ENCODE data around the gene NCOA3. TPM values are rescaled to one million over a fixed set of nuclear protein-coding genes. Genes with fewer than 3 reads are reported as not detected.

NCOA3 gene
- total RNA-seq, 2 donors from 2014 or later = 55.4 to 58.2 TPM

- DNase-seq = no peak
- Mint-ChIP-seq H3K27ac (no peak overlapping the region), H3K4me3 (no peak overlapping the region), H3K36me3 (ENCODE audit: low read depth) (no peaks in the 10 kb centered on the region), H3K4me1 (peaks cover 4% of the 10 kb centered on the region), H3K27me3 (peaks cover 4% of the 10 kb centered on the region)
- ATAC-seq = no peak
- no peaks in the 10 kb centered on the region for H3K9me3 ChIP-seq (ENCODE audit: control insufficient read depth, low read length, poor library complexity, severe bottlenecking)
Observed at GRCh38 chr20:47673671-47673955, 171.9 kb downstream of the NCOA3 start.

- DNase-seq = no peak
- ATAC-seq = no peak
- Mint-ChIP-seq H3K27ac (no peak overlapping the region), H3K27me3 (peaks cover under 1% of the 10 kb centered on the region), H3K4me3 (no peak overlapping the region), H3K36me3 (ENCODE audit: low read depth) (no peaks in the 10 kb centered on the region), H3K4me1 (peaks cover 2% of the 10 kb centered on the region)
- H3K9me3 ChIP-seq (ENCODE audit: control insufficient read depth, low read length, poor library complexity, severe bottlenecking) = no peaks in the 10 kb centered on the region
Observed at GRCh38 chr20:47674145-47674544, 172.5 kb downstream of the NCOA3 start.

DNA sequence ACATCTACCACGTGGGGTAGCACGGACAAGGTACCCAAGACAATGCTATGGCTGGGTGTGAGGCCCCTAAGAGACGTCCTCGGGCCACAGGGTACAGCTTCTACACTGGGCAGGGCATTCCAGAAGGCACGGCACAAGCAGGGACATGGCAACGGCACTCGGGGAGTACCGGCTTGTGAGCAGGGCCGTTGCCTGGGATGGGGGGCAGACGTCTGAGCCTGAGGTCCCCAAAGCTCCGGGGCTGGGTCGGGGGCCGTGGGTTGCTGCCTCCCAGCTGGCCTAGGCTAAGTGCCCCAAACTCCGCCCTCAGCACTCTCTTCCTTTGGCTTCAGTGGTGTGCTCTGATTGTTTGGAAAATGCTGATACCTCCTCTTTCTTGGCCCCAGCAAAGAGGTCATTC, 173.0 kb downstream of the NCOA3 start:
- H3K27ac Mint-ChIP-seq = no peak overlapping the region
- H3K4me3 Mint-ChIP-seq = no peak overlapping the region
- no peak for ATAC-seq
- no peaks in the 10 kb centered on the region for H3K36me3 Mint-ChIP-seq (ENCODE audit: low read depth)
- H3K4me1 Mint-ChIP-seq = peaks cover 3% of the 10 kb centered on the region
- H3K27me3 Mint-ChIP-seq = no peaks in the 10 kb centered on the region
- H3K9me3 ChIP-seq (ENCODE audit: control insufficient read depth, low read length, poor library complexity, severe bottlenecking) = no peaks in the 10 kb centered on the region
- DNase-seq = no peak

DNA sequence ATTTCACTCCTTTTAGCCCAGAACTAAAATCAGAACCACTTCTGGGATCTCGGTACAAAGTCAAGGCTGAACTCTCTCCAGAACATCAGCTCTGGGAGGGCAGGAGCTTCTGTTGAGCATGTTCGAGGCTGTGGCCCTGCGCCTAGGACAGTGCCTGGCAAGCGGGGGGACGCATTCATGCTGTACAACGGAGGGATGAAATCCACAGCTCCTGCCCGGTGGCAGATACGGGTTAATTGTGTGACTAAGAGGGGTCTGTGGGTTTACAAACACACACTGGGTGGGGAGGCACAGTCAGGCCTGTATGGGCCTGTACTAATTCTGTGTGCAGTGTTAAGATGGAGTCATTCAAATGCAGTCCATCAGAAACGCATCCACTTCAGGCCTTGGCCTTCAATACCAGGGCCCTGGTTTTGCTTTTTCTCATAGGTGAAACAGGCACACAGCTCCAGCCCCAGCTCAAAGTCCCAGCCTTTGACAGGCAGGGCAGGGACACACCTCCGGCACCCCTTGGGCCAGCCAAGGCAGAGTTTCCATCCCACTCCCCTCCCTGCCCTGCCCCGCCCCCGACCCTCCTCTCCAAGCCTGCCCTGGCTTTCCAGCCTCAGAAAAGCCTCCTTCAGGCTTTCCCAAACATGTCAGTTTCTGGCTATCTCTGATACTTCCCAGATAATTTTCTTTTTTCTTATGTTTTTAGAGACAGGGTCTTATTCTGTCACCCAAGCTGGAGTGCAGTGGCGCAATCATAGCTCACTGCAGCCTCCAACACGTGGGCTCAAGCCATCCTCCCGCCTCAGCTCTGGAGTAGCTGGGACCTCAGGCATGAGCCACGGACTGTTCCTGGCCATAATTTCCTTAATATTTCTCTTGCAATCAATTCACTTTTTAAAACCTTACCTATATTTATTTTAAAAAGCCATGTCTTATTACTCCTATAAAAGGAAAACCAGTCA, 173.8 kb downstream of the NCOA3 start:
- Mint-ChIP-seq H3K4me3 (no peak overlapping the region), H3K4me1 (peaks cover 3% of the 10 kb centered on the region), H3K27me3 (no peaks in the 10 kb centered on the region), H3K36me3 (ENCODE audit: low read depth) (no peaks in the 10 kb centered on the region), H3K27ac (no peak overlapping the region)
- H3K9me3 ChIP-seq (ENCODE audit: control insufficient read depth, low read length, poor library complexity, severe bottlenecking) = no peaks in the 10 kb centered on the region
- DNase-seq (no peak), ATAC-seq (no peak)

DNA sequence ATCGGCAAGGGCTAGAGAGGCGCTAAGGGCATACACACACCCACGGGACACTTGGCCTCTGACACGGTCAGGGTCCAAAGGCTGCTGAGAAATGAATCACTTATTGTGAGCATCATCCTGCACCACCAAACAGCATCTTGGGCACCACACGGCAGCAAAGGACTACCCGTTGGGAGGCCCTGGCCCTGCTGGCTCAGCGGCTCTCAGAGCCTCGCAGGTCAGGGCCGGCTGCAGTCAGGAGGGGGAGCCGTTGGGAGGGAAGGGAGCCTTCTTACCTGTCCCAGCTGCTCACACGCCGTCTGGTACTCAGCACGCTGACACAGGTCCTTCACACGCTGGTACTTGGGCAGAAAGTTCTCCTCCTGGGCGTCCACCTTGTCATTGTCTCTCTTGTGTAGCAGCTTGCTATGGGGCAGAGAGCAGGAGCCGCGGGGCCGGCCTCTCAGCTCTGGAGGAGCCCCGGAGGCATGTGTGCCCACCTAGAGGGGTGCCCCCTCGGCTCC, 174.6 kb downstream of the NCOA3 start:
- H3K4me3 Mint-ChIP-seq = no peak overlapping the region
- peaks cover 3% of the 10 kb centered on the region for H3K4me1 Mint-ChIP-seq
- ATAC-seq (no peak), DNase-seq (no peak)
- H3K27me3 Mint-ChIP-seq = no peaks in the 10 kb centered on the region
- no peaks in the 10 kb centered on the region for H3K36me3 Mint-ChIP-seq (ENCODE audit: low read depth)
- H3K9me3 ChIP-seq (ENCODE audit: control insufficient read depth, low read length, poor library complexity, severe bottlenecking) = no peaks in the 10 kb centered on the region
- no peak overlapping the region for H3K27ac Mint-ChIP-seq

- Mint-ChIP-seq H3K4me3 (no peak overlapping the region), H3K27me3 (no peaks in the 10 kb centered on the region), H3K27ac (no peak overlapping the region), H3K4me1 (peaks cover 3% of the 10 kb centered on the region), H3K36me3 (ENCODE audit: low read depth) (no peaks in the 10 kb centered on the region)
- DNase-seq (no peak), ATAC-seq (no peak)
- H3K9me3 ChIP-seq (ENCODE audit: control insufficient read depth, low read length, poor library complexity, severe bottlenecking) = no peaks in the 10 kb centered on the region
Observed at GRCh38 chr20:47676912-47677634, 175.4 kb downstream of the NCOA3 start.

DNA sequence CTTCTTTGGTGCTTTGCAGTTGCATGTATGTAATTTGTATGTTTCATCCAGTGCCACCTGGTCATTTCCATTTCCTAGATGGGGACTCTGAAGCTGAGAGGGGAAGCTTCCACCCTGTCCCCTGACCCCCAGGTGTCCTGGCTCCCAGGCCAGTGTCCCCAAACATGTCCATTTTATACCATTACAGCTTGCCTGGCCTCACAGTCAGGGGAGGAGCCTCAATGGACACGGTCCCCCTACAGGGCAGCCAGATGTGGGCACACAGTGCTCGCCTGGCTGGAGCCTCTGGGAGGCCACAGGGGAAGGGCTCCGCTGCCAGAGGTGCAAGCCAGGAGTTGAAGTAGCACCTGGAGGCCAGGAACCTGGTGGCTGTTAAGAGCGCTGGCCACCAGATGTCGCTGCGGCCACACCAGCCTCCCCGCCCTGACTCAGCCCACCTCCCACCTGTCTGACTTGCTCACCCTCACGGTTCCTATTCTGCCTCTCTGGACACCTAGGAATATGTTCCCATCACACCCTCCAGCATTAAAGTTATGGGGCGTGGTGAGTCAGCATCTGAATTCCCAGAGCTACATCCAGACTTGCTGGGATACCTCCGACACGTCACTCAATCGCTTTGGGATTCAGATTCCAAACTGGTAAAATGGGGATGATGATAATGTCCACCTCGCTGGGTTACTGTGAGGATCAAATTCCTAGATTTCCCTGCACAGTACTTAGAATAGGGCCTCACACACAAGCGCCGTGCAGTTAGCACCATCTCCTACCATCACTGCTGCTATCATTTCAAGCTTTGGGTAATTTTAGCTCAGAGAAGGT, 176.2 kb downstream of the NCOA3 start:
- peak; percentile 23 to 37 (median 25) for DNase-seq
- Mint-ChIP-seq H3K27me3 (no peaks in the 10 kb centered on the region), H3K4me1 (peaks cover 3% of the 10 kb centered on the region), H3K36me3 (ENCODE audit: low read depth) (no peaks in the 10 kb centered on the region), H3K27ac (no peak overlapping the region), H3K4me3 (no peak overlapping the region)
- ATAC-seq = peak; percentile 76
- no peaks in the 10 kb centered on the region for H3K9me3 ChIP-seq (ENCODE audit: control insufficient read depth, low read length, poor library complexity, severe bottlenecking)

- H3K9me3 ChIP-seq (ENCODE audit: control insufficient read depth, low read length, poor library complexity, severe bottlenecking) = no peaks in the 10 kb centered on the region
- peaks cover 3% of the 10 kb centered on the region for H3K4me1 Mint-ChIP-seq
- ATAC-seq (no peak), DNase-seq (no peak)
- H3K4me3 Mint-ChIP-seq = no peak overlapping the region
- H3K27me3 Mint-ChIP-seq = no peaks in the 10 kb centered on the region
- no peak overlapping the region for H3K27ac Mint-ChIP-seq
- H3K36me3 Mint-ChIP-seq (ENCODE audit: low read depth) = no peaks in the 10 kb centered on the region
Observed at GRCh38 chr20:47678536-47678935, 176.8 kb downstream of the NCOA3 start.

DNA sequence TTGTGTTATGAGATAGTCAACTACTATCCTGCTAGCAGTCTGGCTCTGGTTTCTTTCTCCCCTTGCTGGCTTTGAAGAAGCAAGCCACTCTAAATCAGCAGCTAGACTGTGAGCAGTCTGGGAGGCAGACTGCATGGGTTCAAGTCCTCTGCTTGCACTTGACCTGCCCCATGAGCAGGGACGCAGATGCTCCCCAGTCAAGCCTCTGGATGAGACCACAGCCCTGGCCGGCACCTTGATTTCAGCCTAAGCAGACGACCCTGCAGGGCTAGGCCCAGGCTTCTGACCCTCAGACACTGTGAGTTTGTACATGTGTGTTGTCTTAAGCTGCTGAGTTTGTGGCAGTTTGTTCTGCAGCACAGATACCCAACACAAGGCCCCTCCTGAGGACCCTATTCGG, 177.8 kb downstream of the NCOA3 start:
- Mint-ChIP-seq H3K27me3 (no peaks in the 10 kb centered on the region), H3K4me3 (no peak overlapping the region), H3K4me1 (peaks cover 3% of the 10 kb centered on the region), H3K36me3 (ENCODE audit: low read depth) (no peaks in the 10 kb centered on the region), H3K27ac (peak overlapping the region; percentile 83)
- no peak for DNase-seq
- no peaks in the 10 kb centered on the region for H3K9me3 ChIP-seq (ENCODE audit: control insufficient read depth, low read length, poor library complexity, severe bottlenecking)
- ATAC-seq = no peak

- H3K9me3 ChIP-seq (ENCODE audit: control insufficient read depth, low read length, poor library complexity, severe bottlenecking) = no peaks in the 10 kb centered on the region
- no peak overlapping the region for H3K27ac Mint-ChIP-seq
- H3K27me3 Mint-ChIP-seq = no peaks in the 10 kb centered on the region
- H3K4me3 Mint-ChIP-seq = no peak overlapping the region
- H3K4me1 Mint-ChIP-seq = peaks cover 3% of the 10 kb centered on the region
- ATAC-seq = no peak
- DNase-seq = no peak
- H3K36me3 Mint-ChIP-seq (ENCODE audit: low read depth) = no peaks in the 10 kb centered on the region
Observed at GRCh38 chr20:47680804-47681529, 179.3 kb downstream of the NCOA3 start.

GRCh38 chr20:47682028-47682783, 180.5 kb downstream of the NCOA3 start:
- H3K9me3 ChIP-seq (ENCODE audit: control insufficient read depth, low read length, poor library complexity, severe bottlenecking) = no peaks in the 10 kb centered on the region
- Mint-ChIP-seq H3K36me3 (ENCODE audit: low read depth) (no peaks in the 10 kb centered on the region), H3K4me1 (peaks cover 3% of the 10 kb centered on the region), H3K27me3 (no peaks in the 10 kb centered on the region), H3K4me3 (no peak overlapping the region), H3K27ac (no peak overlapping the region)
- no peak for DNase-seq
- ATAC-seq = no peak

DNA sequence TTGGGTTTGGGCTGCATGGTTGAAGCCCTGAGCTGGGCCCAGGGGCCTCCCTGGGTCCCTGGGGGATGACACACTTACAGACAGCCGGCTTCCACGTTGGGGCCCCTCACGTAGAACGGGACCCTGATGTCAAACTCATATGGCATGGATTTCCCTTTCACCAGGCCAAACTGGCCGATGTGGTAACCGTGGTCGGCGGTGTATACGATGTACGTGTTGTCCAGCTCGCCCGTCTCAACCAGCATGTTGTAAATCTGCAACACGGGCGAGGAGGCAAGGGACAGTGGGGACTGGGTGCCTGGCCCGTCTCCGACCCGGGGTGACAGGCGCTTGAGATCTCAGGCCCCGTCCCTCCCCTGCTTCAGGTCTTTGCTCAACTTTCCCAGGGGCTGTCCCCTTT, 181.2 kb downstream of the NCOA3 start:
- peaks cover 7% of the 10 kb centered on the region for H3K4me1 Mint-ChIP-seq
- H3K36me3 Mint-ChIP-seq (ENCODE audit: low read depth) = peaks cover 5% of the 10 kb centered on the region
- no peak overlapping the region for H3K4me3 Mint-ChIP-seq
- no peak for ATAC-seq
- no peaks in the 10 kb centered on the region for H3K9me3 ChIP-seq (ENCODE audit: control insufficient read depth, low read length, poor library complexity, severe bottlenecking)
- H3K27me3 Mint-ChIP-seq = peaks cover 5% of the 10 kb centered on the region
- no peak for DNase-seq
- H3K27ac Mint-ChIP-seq = no peak overlapping the region

All from T-helper 17 cell (primary cell).